Suprapubic skin (tissue), 3 donors: ENCODE measurements around the gene SERPIND1.

Experiments
- CTCF ChIP-seq, 2 donors: fragments of 200-600 bp in 1 of 2; fragments of 450-650 bp in 1 of 2; sonication (generic) in 1 of 2; IDR thresholded peaks; one replicate each; pipeline ENCODE4 v1.5.1; 2016 to 2019; ENCODE audit warnings: antibody characterized with exemption in 2 of 2, mild to moderate bottlenecking in 1 of 2, moderate library complexity in 1 of 2
- POLR2A ChIP-seq, 2 donors: fragments of 450-650 bp; IDR thresholded peaks; one replicate each; pipeline ENCODE4 v1.6.1; 2017; ENCODE audit warnings: antibody characterized with exemption in 2 of 2, mild to moderate bottlenecking in 2 of 2, moderate library complexity in 2 of 2

GRCh38 chr22:20752104-20752741, 21.7 kb upstream of the SERPIND1 start:
- TF ChIP-seq CTCF (IDR thresholded peaks at IDR 0.05), result no peak
- TF ChIP-seq POLR2A (IDR thresholded peaks at IDR 0.05), result no peak
